HS-27A (cell line): ENCODE measurements around the gene SH3RF3.

ENCODE experiments used
- DNase-seq: peaks from one replicate; pipeline ENCODE4 v3.0.0-alpha.2; 2012; ENCODE audit warnings: low read depth, missing footprints

SH3RF3 gene

DNA sequence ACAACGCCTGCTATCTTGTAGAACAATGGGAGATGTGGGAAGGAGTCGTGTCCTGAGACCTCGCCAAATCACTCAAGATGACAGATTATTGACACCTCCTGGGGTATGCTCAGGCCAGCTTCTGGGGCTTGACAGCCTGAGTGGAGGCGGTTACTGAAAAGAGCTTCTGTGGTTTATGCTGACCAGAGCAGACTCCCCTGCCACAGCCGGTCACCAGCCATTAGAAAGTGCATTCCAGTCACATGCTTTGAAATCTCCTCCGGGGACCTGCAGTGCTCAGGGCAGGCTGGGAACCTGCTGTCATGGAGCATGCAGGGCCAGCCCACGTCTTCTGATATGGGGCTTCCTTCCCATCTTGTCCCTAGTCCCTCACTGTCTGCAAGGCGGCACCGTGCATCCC is 268.9 kb downstream of the SH3RF3 start:
- no peak for DNase-seq

DNA sequence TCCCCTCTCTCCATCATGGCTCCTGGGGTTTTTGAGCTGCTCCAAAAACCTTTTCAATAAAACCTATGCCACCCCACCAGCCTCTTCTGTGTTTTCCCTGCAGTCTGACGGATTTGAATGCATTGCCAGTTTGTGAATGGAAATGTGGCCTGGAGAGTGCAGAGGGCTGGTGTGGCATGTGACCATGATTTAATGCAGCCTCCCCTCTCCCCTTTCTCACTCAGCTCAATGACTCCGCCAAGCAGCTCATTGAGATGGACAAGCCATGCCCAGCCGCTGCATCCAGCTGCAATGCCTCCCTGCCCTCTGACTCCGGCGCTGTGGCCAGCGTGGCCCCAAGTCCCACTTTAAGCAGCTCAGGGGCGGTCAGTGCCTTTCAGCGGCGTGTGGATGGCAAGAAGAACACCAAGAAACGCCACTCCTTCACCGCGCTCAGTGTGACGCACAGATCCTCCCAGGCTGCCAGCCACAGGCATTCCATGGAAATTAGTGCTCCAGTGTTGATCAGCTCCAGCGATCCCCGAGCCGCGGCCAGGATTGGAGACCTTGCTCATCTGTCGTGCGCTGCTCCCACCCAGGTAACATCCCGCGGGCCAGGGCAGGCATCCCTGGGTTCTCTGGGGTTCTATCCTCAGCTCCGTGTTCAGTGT is 269.5 kb downstream of the SH3RF3 start:
- DNase-seq = no peak

GRCh38 chr2:109399066-109399465 is 270.1 kb downstream of the SH3RF3 start:
- DNase-seq = no peak

- DNase-seq = no peak
Measured at GRCh38 chr2:109400102-109400501, 271.1 kb downstream of the SH3RF3 start.

DNA sequence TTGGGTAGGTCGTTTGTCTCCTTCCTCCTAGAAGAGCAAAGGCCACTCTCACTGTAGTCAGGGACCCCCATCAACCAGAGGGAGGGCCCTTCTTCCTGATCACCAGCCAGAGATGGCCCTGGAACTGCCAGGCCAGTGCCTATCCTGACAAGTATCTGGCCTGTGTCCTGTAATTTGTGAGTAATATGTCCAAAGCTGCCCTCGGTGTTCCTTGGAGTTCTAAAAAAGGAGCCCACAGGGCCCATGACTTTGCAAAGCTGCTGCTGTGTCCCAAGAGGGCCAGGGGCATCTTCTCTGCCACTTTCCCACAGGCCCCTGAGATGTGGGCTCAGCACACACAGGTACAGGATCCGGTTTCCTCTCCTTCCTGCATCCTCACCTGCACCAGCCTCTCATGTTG is 272.4 kb downstream of the SH3RF3 start:
- DNase-seq = no peak

DNA sequence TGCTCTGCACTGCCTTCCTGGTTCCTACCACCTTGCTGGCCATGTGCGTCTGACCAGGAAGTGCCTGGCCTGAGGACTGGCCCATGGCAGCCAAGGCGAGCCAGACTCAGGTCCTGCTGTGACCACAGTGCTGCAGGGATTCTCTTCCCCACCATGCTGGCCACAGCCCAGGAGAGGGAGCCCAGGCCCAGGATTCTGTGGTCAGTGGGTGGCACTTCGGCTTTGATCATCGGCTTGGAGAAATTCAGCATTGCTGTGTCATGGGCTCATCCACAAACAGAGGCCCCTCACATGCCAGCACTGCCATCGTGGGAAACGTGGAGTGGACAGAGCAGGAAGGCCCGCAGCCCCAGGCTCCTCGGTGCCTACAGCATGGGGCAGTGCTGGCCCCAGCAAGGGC is 273.2 kb downstream of the SH3RF3 start:
- DNase-seq = no peak

DNA sequence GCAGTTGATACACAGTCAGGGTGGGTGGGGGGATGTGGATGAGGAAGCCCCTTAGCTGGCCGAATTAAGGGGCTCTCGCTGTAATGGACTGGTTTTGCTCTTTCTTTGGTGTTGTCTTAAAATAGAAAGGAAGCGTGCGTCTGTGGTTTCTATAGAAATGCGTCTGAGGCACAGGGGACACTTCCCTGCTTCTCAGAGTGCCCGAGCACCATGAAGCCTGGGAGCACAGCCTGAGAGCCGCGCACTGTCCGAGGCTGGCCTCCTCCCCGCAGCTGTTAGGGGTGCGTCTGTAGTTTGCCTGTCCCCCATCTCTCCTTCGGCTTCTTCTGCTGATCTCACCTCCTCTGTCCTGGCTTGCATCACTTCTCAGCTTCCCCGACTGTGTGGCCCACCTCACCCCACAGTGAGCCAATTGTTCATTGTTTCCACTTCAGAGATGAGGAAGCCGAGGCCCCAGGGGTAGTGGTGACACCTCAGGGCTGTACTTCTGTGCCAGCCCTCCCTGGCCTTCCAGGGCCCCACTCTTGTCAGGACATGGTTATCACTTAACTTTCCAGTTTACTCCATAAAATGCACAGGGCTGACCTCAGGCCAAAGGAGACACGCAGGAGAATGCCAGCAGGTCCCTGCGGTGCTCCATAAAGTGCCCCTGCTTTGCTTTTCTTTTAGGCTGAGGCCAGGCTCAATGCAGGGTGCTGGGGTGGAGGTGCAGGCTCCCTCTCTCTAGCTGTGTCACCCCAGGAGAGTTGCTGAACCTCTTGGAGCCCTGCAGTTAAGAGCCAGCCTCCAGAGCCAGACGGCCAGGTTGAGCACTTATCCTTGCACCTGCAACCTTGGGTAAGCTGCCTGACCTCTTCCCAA is 274.2 kb downstream of the SH3RF3 start:
- DNase-seq = no peak

- no peak for DNase-seq
Measured at GRCh38 chr2:109403841-109404201, 274.8 kb downstream of the SH3RF3 start.

DNA sequence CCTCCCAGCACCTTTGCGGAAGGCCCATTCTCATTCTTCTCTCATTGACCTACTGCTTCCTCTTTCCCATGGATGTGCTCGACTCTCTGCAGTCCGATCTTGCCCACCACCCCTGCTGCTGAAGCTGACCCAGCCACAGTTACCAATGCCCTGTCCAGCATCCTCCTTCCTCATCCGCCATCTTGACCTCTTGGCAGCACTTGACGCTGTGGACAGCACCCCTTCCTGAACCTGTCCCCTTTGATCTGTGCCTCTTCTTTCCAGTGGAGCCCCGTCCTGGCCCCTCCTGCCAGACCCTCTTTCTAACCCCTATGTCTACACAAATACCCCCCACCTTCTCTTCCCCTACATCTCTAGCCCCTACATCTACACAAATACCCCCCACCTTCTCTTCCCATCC is 275.7 kb downstream of the SH3RF3 start:
- no peak for DNase-seq

DNA sequence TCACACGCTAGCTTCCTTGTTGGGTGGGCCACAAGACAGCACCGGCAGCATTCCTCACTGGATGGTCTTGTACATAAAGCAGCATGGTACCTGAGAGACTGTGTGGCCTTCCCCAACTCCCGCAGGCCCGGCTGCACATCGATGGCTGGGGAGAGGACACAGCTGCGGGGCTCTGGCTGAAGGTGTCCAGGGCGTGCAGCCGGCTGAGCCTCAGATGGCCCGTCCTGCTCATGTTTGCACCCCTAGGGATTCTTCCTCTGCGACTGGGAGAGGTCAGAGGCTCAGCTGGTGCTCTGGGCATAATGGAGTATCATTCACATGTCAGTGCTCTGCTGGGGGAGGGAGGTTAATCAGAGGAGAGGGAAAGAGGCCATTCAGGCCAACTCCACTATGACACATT is 276.9 kb downstream of the SH3RF3 start:
- no peak for DNase-seq

DNA sequence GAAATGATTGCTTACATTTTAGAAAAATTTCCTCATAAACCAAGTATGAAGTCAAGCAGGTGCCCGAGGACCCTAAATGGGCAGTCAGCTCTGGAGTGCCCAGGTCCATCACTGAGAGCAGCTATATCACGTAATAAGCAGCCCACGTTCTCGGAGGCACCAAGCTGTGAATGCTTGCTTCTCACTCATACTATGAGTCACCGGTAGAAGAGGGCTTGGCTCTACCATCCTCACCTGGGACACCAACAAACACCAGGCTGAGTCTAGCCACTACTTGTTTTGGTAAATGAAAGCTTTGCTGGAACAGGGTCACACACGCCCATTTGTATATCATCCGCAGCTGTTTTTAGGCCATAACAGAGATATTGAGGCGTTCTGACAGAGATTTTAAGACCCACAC is 277.3 kb downstream of the SH3RF3 start:
- DNase-seq = no peak

- DNase-seq = no peak
Measured at GRCh38 chr2:109407276-109408042, 278.5 kb downstream of the SH3RF3 start.

DNA sequence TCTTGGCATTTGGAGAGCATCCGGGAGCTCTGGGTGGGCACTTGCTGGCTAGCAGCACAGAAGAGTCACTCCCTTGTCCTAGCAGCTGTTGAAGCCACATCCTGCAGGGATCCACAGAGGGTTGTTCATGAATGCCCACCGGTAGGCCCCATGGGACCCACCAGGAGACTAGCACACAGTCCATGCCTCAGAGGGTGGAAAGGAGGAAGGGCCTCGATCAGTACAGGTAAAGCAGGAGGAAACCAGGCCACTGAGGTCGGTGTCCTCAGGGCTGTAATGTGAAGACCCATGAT is 279.0 kb downstream of the SH3RF3 start:
- no peak for DNase-seq

DNA sequence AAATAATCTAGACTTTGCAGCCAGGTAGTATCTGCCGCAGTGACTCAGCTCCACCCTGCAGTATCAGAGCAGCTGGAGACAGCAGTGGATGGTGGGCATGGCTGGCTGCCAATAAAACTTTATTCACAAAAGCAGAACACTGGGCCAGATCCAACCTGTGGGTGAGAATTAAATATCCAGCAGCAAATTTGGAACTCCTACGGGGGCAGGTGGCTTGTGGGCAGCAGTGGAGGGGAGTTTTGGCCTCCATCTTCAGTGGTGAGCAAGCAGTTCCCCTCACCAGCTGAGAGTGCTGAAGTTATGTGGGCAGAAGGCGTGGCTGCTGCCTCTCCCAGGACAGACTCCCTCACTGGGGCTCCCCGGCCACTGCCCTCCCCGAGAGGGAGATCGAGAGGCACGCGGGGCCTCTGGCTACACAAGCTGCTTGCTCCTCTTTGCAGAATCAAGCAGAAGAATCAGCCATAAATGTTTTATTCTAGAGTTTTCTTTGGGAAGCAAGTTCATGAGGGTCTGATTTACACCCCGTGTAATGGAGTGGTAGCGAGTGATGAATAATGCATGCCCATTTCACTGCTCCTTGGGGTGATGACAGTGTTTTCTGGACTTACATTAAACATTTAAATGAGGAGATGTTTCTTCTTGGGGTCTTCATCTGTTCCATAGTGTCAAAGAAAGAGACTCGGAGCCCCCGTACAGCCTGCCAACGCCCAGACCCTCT is 280.5 kb downstream of the SH3RF3 start:
- DNase-seq = no peak

DNA sequence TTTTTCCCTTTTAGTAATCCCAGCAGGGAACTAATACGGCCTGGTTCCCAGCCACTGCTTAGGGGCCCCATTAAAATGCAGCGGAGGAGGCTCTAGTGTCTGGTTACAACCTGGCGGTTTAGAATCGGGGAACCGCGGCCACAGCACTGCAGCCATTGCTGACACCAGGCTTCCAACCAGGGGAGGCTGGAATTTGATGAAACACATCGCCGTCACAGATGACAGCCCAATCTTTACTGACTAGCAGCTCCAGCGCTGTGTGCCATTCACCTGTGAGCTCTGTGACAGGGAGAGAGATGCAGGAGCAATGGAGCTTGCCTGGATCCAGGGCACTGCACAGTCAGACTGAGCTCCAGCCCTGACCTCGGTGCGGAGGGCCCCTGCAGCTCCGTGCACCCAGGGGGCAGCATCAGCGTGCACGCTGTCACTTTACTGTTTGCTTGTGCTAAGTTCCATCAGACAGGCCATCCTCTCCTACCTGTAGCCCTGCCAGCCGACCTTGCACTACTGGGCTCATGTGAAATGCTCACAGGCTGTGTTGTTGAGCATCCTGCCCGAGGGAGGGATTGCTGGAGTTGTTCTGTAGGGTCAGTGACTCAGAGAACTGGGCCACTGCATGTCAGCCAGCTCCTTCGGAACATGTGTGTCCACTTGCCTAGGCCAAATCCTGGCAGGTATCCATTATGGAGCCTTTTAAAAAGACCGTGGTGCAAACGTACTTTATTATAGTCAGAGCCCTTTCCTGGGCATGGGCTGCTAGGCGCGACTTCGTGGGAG is 281.2 kb downstream of the SH3RF3 start:
- no peak for DNase-seq

- DNase-seq = no peak
Measured at GRCh38 chr2:109411640-109412325, 282.8 kb downstream of the SH3RF3 start.

DNA sequence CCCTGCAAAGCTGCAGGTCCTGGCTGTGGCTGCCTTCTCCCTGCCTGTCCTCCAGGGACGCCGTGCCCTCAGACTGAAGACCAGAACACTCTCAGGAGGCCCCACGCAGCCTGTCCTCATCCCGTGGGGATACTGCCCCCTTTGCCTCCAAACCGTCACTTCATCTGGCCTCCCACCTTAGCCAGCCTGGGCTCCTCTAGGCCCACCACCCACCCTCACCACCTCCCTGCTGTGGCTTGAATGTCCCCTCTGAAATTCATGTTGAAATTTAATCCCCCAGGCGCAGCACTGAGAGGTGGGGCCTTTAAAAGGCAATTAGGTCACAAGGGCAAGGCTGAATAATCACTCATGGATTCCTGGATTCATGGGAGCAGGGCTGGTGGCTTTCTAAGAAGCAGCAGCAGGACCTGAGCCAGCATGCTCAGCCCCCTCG is 286.6 kb downstream of the SH3RF3 start:
- DNase-seq = no peak

DNA sequence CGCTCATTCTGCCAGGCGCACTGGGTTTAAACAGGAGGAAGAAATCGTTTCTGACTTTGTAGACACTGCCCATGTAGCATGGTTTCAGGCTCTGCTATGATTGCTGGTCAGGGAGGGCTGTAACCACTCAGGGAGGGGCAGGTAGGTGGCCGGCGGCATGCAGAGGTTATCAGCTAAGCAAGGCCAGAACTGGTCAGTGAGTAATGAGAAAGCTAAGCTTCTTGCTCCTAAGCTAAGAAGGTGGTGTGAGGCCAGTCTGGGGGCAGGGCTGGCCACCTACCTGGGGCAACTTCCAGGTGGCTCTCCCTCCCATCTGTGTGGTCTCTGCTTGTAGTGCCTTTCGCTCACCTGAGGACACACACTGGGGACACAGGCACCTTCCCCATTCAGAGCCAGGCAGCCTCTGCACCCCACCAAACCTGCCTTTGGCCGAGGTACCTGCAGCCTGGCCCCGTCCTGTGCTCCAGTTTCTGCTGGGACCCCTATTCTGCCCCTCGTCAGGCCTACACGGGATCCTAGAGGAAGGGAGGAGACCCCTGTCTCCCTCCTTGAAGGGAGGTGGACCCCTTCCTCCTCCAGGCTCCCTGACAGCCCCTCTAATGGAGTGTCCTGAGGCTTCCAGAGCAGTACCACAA is 288.8 kb downstream of the SH3RF3 start:
- DNase-seq = no peak

GRCh38 chr2:109418716-109419115 is 289.7 kb downstream of the SH3RF3 start:
- no peak for DNase-seq

DNA sequence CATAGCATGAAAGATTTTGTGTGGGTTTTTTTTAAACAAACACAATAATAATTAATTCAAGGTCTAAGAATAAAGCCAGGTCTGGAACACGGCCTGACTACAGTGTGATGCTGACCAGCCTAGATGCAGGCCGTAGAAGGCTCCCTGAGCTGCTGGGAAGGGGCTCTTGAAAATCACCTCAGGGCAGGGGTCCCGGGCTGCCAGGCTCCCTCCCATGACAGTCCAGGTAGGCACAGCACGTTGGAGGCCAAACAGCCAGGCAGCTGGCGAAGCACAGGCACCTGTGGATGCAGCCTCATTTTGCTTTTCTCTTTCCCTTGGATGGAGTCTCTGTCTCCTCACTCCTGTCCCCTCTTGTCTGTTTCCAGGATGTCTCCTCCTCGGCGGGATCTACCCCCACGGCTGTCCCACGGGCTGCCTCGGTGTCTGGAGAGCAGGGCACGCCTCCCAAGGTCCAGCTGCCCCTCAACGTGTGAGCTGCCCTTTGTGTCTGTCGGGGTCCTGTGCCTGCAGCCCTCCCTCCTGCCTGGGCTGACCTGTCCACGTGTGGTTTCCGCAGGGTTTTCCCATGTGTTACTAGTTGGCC is 290.3 kb downstream of the SH3RF3 start:
- no peak for DNase-seq
